IMR-90 (cell line): ENCODE data around the gene TESK2. TPM values are rescaled to one million over a fixed set of nuclear protein-coding genes. Genes with fewer than 3 reads are reported as not detected.

Experiments
- ATAC-seq: fragments of 200-7000 bp; cut with Tn5 transposase; 2 replicates; pipeline ENCODE4 v1.9.1; 2020; ENCODE audit warnings: low read depth, mild to moderate bottlenecking, moderate library complexity
- BruUV-seq: library from RNA; stranded (reverse); fragments of 400-500 nt; replicated peaks from 2 replicates; lab custom pipeline; 2021; lab: Mats Ljungman, UMichigan
- CTCF ChIA-PET: fragments of 300-600 bp; formaldehyde crosslinking; extraction: SDS; loops from one replicate; lab custom pipeline; 2021; ENCODE audit warnings: antibody characterized with exemption; lab: Yijun Ruan, JAX
- POLR2A ChIA-PET: fragments of 300-600 bp; sonication (Branson Sonifier 250); formaldehyde crosslinking; loops from one replicate; lab custom pipeline; 2022; ENCODE audit warnings: antibody characterized with exemption; ENCODE audit not compliant: unreplicated experiment; lab: Charles Lee
- DNase-seq: peaks from one replicate; pipeline ENCODE4 v3.0.0; 2013
- H2AFZ ChIP-seq: replicated peaks from 2 replicates; pipeline ENCODE3; 2013; ENCODE audit warnings: low read length, mild to moderate bottlenecking; ENCODE audit not compliant: poor library complexity
- H2AK5ac ChIP-seq: 2 replicates; pipeline ENCODE4 v1.6.1; 2013; ENCODE audit warnings: low read depth, low read length, inconsistent platforms
- H2AK9ac ChIP-seq: replicated peaks from 2 replicates; pipeline ENCODE3; 2013; ENCODE audit warnings: mild to moderate bottlenecking, low read depth, low read length, moderate library complexity; ENCODE audit not compliant: poor library complexity
- H2BK120ac ChIP-seq: 2 replicates; pipeline ENCODE4 v1.6.1; 2013; ENCODE audit warnings: low read depth, low read length, inconsistent platforms
- H2BK15ac ChIP-seq: 3 replicates; pipeline ENCODE4 v1.6.1; 2013; ENCODE audit warnings: low read depth, low read length, inconsistent platforms
- H2BK20ac ChIP-seq: 2 replicates; pipeline ENCODE4 v1.6.1; 2013; ENCODE audit warnings: low read depth, mild to moderate bottlenecking, inconsistent platforms, low read length, moderate library complexity
- H2BK5ac ChIP-seq: 2 replicates; pipeline ENCODE4 v1.6.1; 2013; ENCODE audit warnings: mild to moderate bottlenecking, low read depth, low read length, inconsistent platforms; ENCODE audit not compliant: poor library complexity, severe bottlenecking
- H3K14ac ChIP-seq: replicated peaks from 2 replicates; pipeline ENCODE4 v1.6.1; 2013; ENCODE audit warnings: low read depth, low read length, inconsistent platforms
- H3K18ac ChIP-seq: 2 replicates; pipeline ENCODE4 v1.6.1; 2013; ENCODE audit warnings: low read depth, low read length, control low read depth
- H3K23ac ChIP-seq: 2 replicates; pipeline ENCODE4 v1.6.1; 2013; ENCODE audit warnings: low read depth, low read length, inconsistent platforms
- H3K27ac ChIP-seq: 2 replicates; pipeline ENCODE4 v1.5.1; 2013; ENCODE audit warnings: mild to moderate bottlenecking, control low read depth, low read length; ENCODE audit not compliant: insufficient read depth
- H3K27me3 ChIP-seq: 2 replicates; pipeline ENCODE4 v1.6.1; 2013; ENCODE audit warnings: low read length; ENCODE audit not compliant: control insufficient read depth, insufficient read depth
- H3K36me3 ChIP-seq: 2 replicates; pipeline ENCODE4 v1.6.1; 2013; ENCODE audit warnings: low read length, mixed read lengths; ENCODE audit not compliant: control insufficient read depth, insufficient read depth
- H3K4ac ChIP-seq: 2 replicates; pipeline ENCODE4 v1.6.1; 2013; ENCODE audit warnings: low read depth, low read length, inconsistent platforms
- H3K4me1 ChIP-seq: 2 replicates; pipeline ENCODE4 v1.6.1; 2013; ENCODE audit warnings: low read length, mixed read lengths; ENCODE audit not compliant: control insufficient read depth, insufficient read depth
- H3K4me2 ChIP-seq: 2 replicates; pipeline ENCODE4 v1.6.1; 2013; ENCODE audit warnings: low read depth, mild to moderate bottlenecking, control low read depth, low read length, moderate library complexity
- H3K4me3 ChIP-seq: 2 replicates; pipeline ENCODE4 v1.5.1; 2013; ENCODE audit warnings: low read depth, mild to moderate bottlenecking, control low read depth, low read length, moderate library complexity; ENCODE audit not compliant: insufficient read depth
- H3K56ac ChIP-seq: 2 replicates; pipeline ENCODE4 v1.6.1; 2013; ENCODE audit warnings: low read length, inconsistent platforms; ENCODE audit not compliant: insufficient read depth; ENCODE audit errors: extremely low read depth
- H3K79me1 ChIP-seq, 2 experiments: 2 replicates each; pipeline ENCODE4 v1.6.1; 2013; ENCODE audit warnings: low read length in 2 of 2, inconsistent platforms in 1 of 2, low read depth in 1 of 2
- H3K9ac ChIP-seq: 2 replicates; pipeline ENCODE4 v1.6.1; 2013; ENCODE audit warnings: low read depth, low read length, control low read depth
- H3K9me1 ChIP-seq: 2 replicates; pipeline ENCODE4 v1.6.1; 2013; ENCODE audit warnings: low read length, inconsistent platforms; ENCODE audit not compliant: insufficient read depth
- H3K9me3 ChIP-seq: 2 replicates; pipeline ENCODE4 v1.6.1; 2013; ENCODE audit warnings: low read length; ENCODE audit not compliant: control insufficient read depth, insufficient read depth
- H4K20me1 ChIP-seq: 2 replicates; pipeline ENCODE4 v1.6.1; 2013; ENCODE audit warnings: low read length, inconsistent platforms; ENCODE audit not compliant: insufficient read depth
- H4K5ac ChIP-seq: 2 replicates; pipeline ENCODE4 v1.6.1; 2013; ENCODE audit warnings: mild to moderate bottlenecking, low read depth, low read length, control low read depth
- H4K8ac ChIP-seq, 2 experiments: 2 replicates each; pipeline ENCODE4 v1.6.1; 2013; ENCODE audit warnings: low read depth in 2 of 2, low read length in 2 of 2, control low read depth in 1 of 2, inconsistent platforms in 1 of 2
- H4K91ac ChIP-seq: 2 replicates; pipeline ENCODE4 v1.6.1; 2013; ENCODE audit warnings: low read depth, low read length, inconsistent platforms; ENCODE audit not compliant: insufficient read depth
- BHLHE40 ChIP-seq: fragments of 150-350 bp; IDR thresholded peaks from 2 replicates; pipeline ENCODE4 v1.6.1; 2016; ENCODE audit warnings: mild to moderate bottlenecking, low read depth, low read length
- CEBPB ChIP-seq: IDR thresholded peaks from 2 replicates; pipeline ENCODE4 v1.6.1; 2012; ENCODE audit warnings: low read depth, low read length, improper control_type of control experiment
- CHD1 ChIP-seq: IDR thresholded peaks from 2 replicates; pipeline ENCODE4 v1.6.1; 2012; ENCODE audit warnings: low read depth, low read length, improper control_type of control experiment
- CTCF ChIP-seq: conservative IDR thresholded peaks from 2 replicates; pipeline ENCODE4 v1.5.1; 2012; ENCODE audit warnings: mild to moderate bottlenecking, low read depth, low read length, improper control_type of control experiment
- ELK1 ChIP-seq: fragments of 150-350 bp; IDR thresholded peaks from 2 replicates; pipeline ENCODE4 v1.6.1; 2016; ENCODE audit warnings: low read depth, mild to moderate bottlenecking, low read length, moderate library complexity, borderline replicate concordance
- FOS ChIP-seq: fragments of 150-350 bp; IDR thresholded peaks from 2 replicates; pipeline ENCODE4 v1.6.1; 2016; ENCODE audit warnings: low read depth, low read length
- MAFK ChIP-seq: IDR thresholded peaks from 2 replicates; pipeline ENCODE4 v1.6.1; 2012; ENCODE audit warnings: low read depth, low read length, improper control_type of control experiment
- MAZ ChIP-seq: IDR thresholded peaks from 2 replicates; pipeline ENCODE4 v1.6.1; 2012; ENCODE audit warnings: low read depth, mild to moderate bottlenecking, low read length, improper control_type of control experiment, moderate library complexity, borderline replicate concordance
- MXI1 ChIP-seq: IDR thresholded peaks from 2 replicates; pipeline ENCODE4 v1.6.1; 2012; ENCODE audit warnings: low read depth, mild to moderate bottlenecking, low read length, moderate library complexity, borderline replicate concordance
- NFE2L2 ChIP-seq: fragments of 150-350 bp; IDR thresholded peaks from 2 replicates; pipeline ENCODE4 v1.6.1; 2016; ENCODE audit warnings: low read depth, mild to moderate bottlenecking, low read length
- POLR2A ChIP-seq: IDR thresholded peaks from 2 replicates; pipeline ENCODE4 v1.6.1; 2012; ENCODE audit warnings: mild to moderate bottlenecking, low read depth, low read length
- RAD21 ChIP-seq: IDR thresholded peaks from 2 replicates; pipeline ENCODE4 v1.6.1; 2012; ENCODE audit warnings: low read length, improper control_type of control experiment
- RCOR1 ChIP-seq: IDR thresholded peaks from 2 replicates; pipeline ENCODE4 v1.6.1; 2012; ENCODE audit warnings: mild to moderate bottlenecking, low read length, improper control_type of control experiment; ENCODE audit not compliant: insufficient replicate concordance
- RFX5 ChIP-seq: IDR thresholded peaks from 2 replicates; pipeline ENCODE4 v1.8.0; 2012; ENCODE audit warnings: low read depth, mild to moderate bottlenecking, low read length, moderate library complexity
- SMC3 ChIP-seq: fragments of 150-350 bp; IDR thresholded peaks from 2 replicates; pipeline ENCODE4 v1.6.1; 2016; ENCODE audit warnings: low read depth, mild to moderate bottlenecking, antibody characterized with exemption, low read length, moderate library complexity
- USF2 ChIP-seq: fragments of 150-350 bp; IDR thresholded peaks from 2 replicates; pipeline ENCODE4 v1.6.1; 2017; ENCODE audit warnings: mild to moderate bottlenecking, antibody characterized with exemption, low read length, low read depth
- WGBS, 2 experiments: methylation state at CpG; one replicate each; pipeline versions ENCODE4 v1.1.5 to v1.1.7; 2013; ENCODE audit warnings: missing lambda C conversion rate in 2 of 2; ENCODE audit not compliant: insufficient read length in 1 of 2; ENCODE audit errors: extremely low coverage in 2 of 2; 5-methylcytosine and 5-hydroxymethylcytosine counted together
- dilution Hi-C: fragments of 300-500 bp; cut with HindIII; formaldehyde crosslinking; loops from one replicate; pipeline ENCODE4 v1.14.3; 2018; ENCODE audit warnings: low sequenced_read_pairs; ENCODE audit not compliant: unreplicated experiment
- in situ Hi-C: fragments of 300-500 bp; cut with MboI; formaldehyde crosslinking; loops from 3 replicates; pipeline ENCODE4 v1.14.3; 2019; ENCODE audit warnings: low sequenced_read_pairs, inconsistent platforms, mixed read lengths
- intact Hi-C: fragments of 100-400 bp; cut with micrococcal nuclease; formaldehyde crosslinking; loops from 2 replicates; pipeline ENCODE4 v1.10.0; 2022
- polyA plus RNA-seq, 3 experiments: library from polyadenylated mRNA; depleted of rRNA; stranded (reverse); fragments of >200 nt; gene quantifications; 2 replicates each; pipeline ENCODE4 v1.2.3, GENCODE V29; 2012; ENCODE audit warnings: low replicate concordance in 1 of 3
- total RNA-seq: library from RNA; depleted of rRNA; stranded (reverse); fragments of >200 nt; gene quantifications from 2 replicates; pipeline ENCODE4 v1.2.3, GENCODE V29; 2012

TESK2 gene
- total and polyA plus RNA-seq, 2 of the 4 experiments (the other 2 are of a cell fraction) = 0.90 to 1.3 TPM

GRCh38 chr1:45401524-45401923 lies 89.4 kb downstream of the TESK2 start:
- Histone ChIP-seq H4K91ac (no peak overlapping the region), H3K36me3 (no peaks in the 10 kb centered on the region), H3K9me3 (no peaks in the 10 kb centered on the region), H2BK5ac (no peak overlapping the region), H2BK120ac (no peak overlapping the region), H2AFZ (no peak overlapping the region), H3K27ac (no peak overlapping the region), H3K4ac (no peak overlapping the region), H3K4me3 (no peak overlapping the region), H4K8ac (no peak overlapping the region), H3K79me1 (no peaks in the 10 kb centered on the region), H3K4me1 (no peaks in the 10 kb centered on the region), H3K18ac (no peak overlapping the region), H4K5ac (no peak overlapping the region), H3K14ac (no peak overlapping the region), H2BK15ac (no peak overlapping the region), H3K4me2 (no peak overlapping the region), H2BK20ac (no peak overlapping the region), H3K9ac (no peak overlapping the region), H3K56ac (no peak overlapping the region), H2AK9ac (no peak overlapping the region), H2AK5ac (no peak overlapping the region), H3K9me1 (no peaks in the 10 kb centered on the region), H3K23ac (no peak overlapping the region), H3K27me3 (no peaks in the 10 kb centered on the region), H4K20me1 (no peaks in the 10 kb centered on the region)
- no TSS peak for BruUV-seq
- in situ Hi-C loops = no loop called here
- CTCF ChIA-PET = no interaction called here
- ATAC-seq (no peak), DNase-seq (no peak)
- dilution Hi-C loops = no loop called here
- intact Hi-C loops = no loop called here
- no peak for TF ChIP-seq MAFK
- no peak for TF ChIP-seq RFX5
- TF ChIP-seq CHD1 = no peak
- TF ChIP-seq MAZ = no peak
- TF ChIP-seq SMC3 = no peak
- no peak for TF ChIP-seq USF2
- TF ChIP-seq CEBPB = no peak
- TF ChIP-seq RCOR1 = no peak
- TF ChIP-seq NFE2L2 = no peak
- no peak for TF ChIP-seq BHLHE40
- no peak for TF ChIP-seq ELK1
- TF ChIP-seq FOS = no peak
- no peak for TF ChIP-seq RAD21
- TF ChIP-seq CTCF = no peak
- TF ChIP-seq MXI1 = no peak
- TF ChIP-seq POLR2A = no peak
- POLR2A ChIA-PET = no interaction called here
- WGBS, 2 experiments = no CpG with 5 or more reads among the region's 2 CpGs
